H9 (cell line): ENCODE data around the gene BCO1. TPM values are rescaled to one million over a fixed set of nuclear protein-coding genes. Genes with fewer than 3 reads are reported as not detected.

Source experiments
- DNase-seq: peaks from one replicate; pipeline ENCODE4 v3.0.0-alpha.2; 2017
- H2AFZ ChIP-seq: one replicate; pipeline ENCODE4 v1.6.1; 2013; ENCODE audit warnings: mild to moderate bottlenecking, low read length, control low read depth, moderate library complexity
- H2AK5ac ChIP-seq: 2 replicates; pipeline ENCODE4 v1.6.1; 2013; ENCODE audit warnings: low read length, control low read depth, mixed read lengths; ENCODE audit not compliant: insufficient read length
- H2BK120ac ChIP-seq: one replicate; pipeline ENCODE4 v1.6.1; 2013; ENCODE audit warnings: low read depth, mild to moderate bottlenecking, low read length, control low read depth, inconsistent platforms; ENCODE audit not compliant: poor library complexity, severe bottlenecking
- H2BK12ac ChIP-seq: 2 replicates; pipeline ENCODE4 v1.6.1; 2013; ENCODE audit warnings: low read length, control low read depth, mixed read lengths, low read depth; ENCODE audit not compliant: insufficient read length
- H2BK15ac ChIP-seq: 2 replicates; pipeline ENCODE4 v1.6.1; 2013; ENCODE audit warnings: low read depth, low read length, control low read depth
- H2BK20ac ChIP-seq: one replicate; pipeline ENCODE4 v1.6.1; 2013; ENCODE audit warnings: low read depth, mild to moderate bottlenecking, low read length, control low read depth, inconsistent platforms; ENCODE audit not compliant: poor library complexity, severe bottlenecking
- H2BK5ac ChIP-seq: 2 replicates; pipeline ENCODE4 v1.6.1; 2013; ENCODE audit warnings: low read length, control low read depth, mixed read lengths; ENCODE audit not compliant: insufficient read length
- H3K14ac ChIP-seq: 2 replicates; pipeline ENCODE4 v1.6.1; 2013; ENCODE audit warnings: low read length, control low read depth; ENCODE audit not compliant: insufficient read depth
- H3K18ac ChIP-seq: 2 replicates; pipeline ENCODE4 v1.6.1; 2013; ENCODE audit warnings: low read depth, mild to moderate bottlenecking, mixed read lengths, low read length, control low read depth; ENCODE audit not compliant: insufficient read length
- H3K23ac ChIP-seq: 2 replicates; pipeline ENCODE4 v1.6.1; 2013; ENCODE audit warnings: low read length, control low read depth, mixed read lengths, low read depth; ENCODE audit not compliant: insufficient read length
- H3K23me2 ChIP-seq: 2 replicates; pipeline ENCODE4 v1.6.1; 2013; ENCODE audit warnings: low read depth, mild to moderate bottlenecking, mixed read lengths, low read length, control low read depth; ENCODE audit not compliant: insufficient read length, poor library complexity, severe bottlenecking
- H3K27ac ChIP-seq: 2 replicates; pipeline ENCODE4 v1.5.1; 2013; ENCODE audit warnings: low read length, control low read depth, mixed read lengths, low read depth; ENCODE audit not compliant: insufficient read length
- H3K27me3 ChIP-seq: 2 replicates; pipeline ENCODE4 v1.6.1; 2013; ENCODE audit warnings: low read length, control low read depth, inconsistent platforms; ENCODE audit not compliant: insufficient read depth
- H3K4ac ChIP-seq: 2 replicates; pipeline ENCODE4 v1.6.1; 2013; ENCODE audit warnings: low read depth, mild to moderate bottlenecking, control low read depth, inconsistent platforms, low read length, moderate library complexity
- H3K4me1 ChIP-seq: 2 replicates; pipeline ENCODE4 v1.6.1; 2013; ENCODE audit warnings: low read length, control low read depth, inconsistent platforms; ENCODE audit not compliant: insufficient read depth
- H3K4me2 ChIP-seq: 2 replicates; pipeline ENCODE4 v1.6.1; 2013; ENCODE audit warnings: low read length, control low read depth, mixed read lengths; ENCODE audit not compliant: insufficient read length, insufficient read depth
- H3K56ac ChIP-seq: 2 replicates; pipeline ENCODE4 v1.6.1; 2013; ENCODE audit warnings: low read depth, mild to moderate bottlenecking, mixed read lengths, low read length, control low read depth; ENCODE audit not compliant: insufficient read length
- H3K79me1 ChIP-seq: 2 replicates; pipeline ENCODE4 v1.6.1; 2013; ENCODE audit warnings: low read depth, mild to moderate bottlenecking, moderate library complexity, low read length, control low read depth, inconsistent platforms; ENCODE audit not compliant: insufficient read depth, poor library complexity, severe bottlenecking
- H3K79me2 ChIP-seq: 2 replicates; pipeline ENCODE4 v1.6.1; 2013; ENCODE audit warnings: low read length, control low read depth, inconsistent platforms; ENCODE audit not compliant: insufficient read depth
- H3K9ac ChIP-seq: 2 replicates; pipeline ENCODE4 v1.6.1; 2013; ENCODE audit warnings: low read length, control low read depth, mixed read lengths; ENCODE audit not compliant: insufficient read length; ENCODE audit errors: extremely low read depth
- H3K9me3 ChIP-seq: one replicate; pipeline ENCODE4 v1.6.1; 2013; ENCODE audit warnings: low read depth, low read length, inconsistent platforms; ENCODE audit not compliant: control insufficient read depth
- H3T11ph ChIP-seq: one replicate; pipeline ENCODE4 v1.6.1; 2013; ENCODE audit warnings: mild to moderate bottlenecking, low read length, control low read depth, inconsistent platforms
- H4K20me1 ChIP-seq: one replicate; pipeline ENCODE4 v1.6.1; 2013; ENCODE audit not compliant: control insufficient read depth, insufficient read length, insufficient read depth
- H4K5ac ChIP-seq: 2 replicates; pipeline ENCODE4 v1.6.1; 2013; ENCODE audit warnings: low read depth, mild to moderate bottlenecking, mixed read lengths, low read length, control low read depth; ENCODE audit not compliant: insufficient read length
- H4K8ac ChIP-seq: replicated peaks from 2 replicates; pipeline ENCODE4 v1.6.1; 2013; ENCODE audit warnings: low read length, control low read depth, mixed read lengths, low read depth; ENCODE audit not compliant: insufficient read length
- H4K91ac ChIP-seq: 2 replicates; pipeline ENCODE4 v1.6.1; 2013; ENCODE audit warnings: low read depth, mild to moderate bottlenecking, moderate library complexity, mixed read lengths, low read length, control low read depth; ENCODE audit not compliant: insufficient read length
- H3K27ac Mint-ChIP-seq, 3 experiments: 2 replicates in 2 of 3; 3 replicates in 1 of 3; pipeline ENCODE4 v1.8.0; 2020 to 2021; ENCODE audit warnings: mixed read lengths in 3 of 3, mild to moderate bottlenecking in 1 of 3, moderate library complexity in 1 of 3
- H3K27me3 Mint-ChIP-seq: 2 replicates; pipeline ENCODE4 v1.8.0; 2021; ENCODE audit warnings: low read depth, mild to moderate bottlenecking, moderate library complexity, mixed read lengths
- H3K36me3 Mint-ChIP-seq, 3 experiments: 2 replicates in 2 of 3; 3 replicates in 1 of 3; pipeline ENCODE4 v1.8.0; 2020 to 2021; ENCODE audit warnings: low read depth in 3 of 3, mixed read lengths in 3 of 3; ENCODE audit not compliant: insufficient read depth in 1 of 3
- H3K4me1 Mint-ChIP-seq, 2 experiments: 2 replicates each; pipeline ENCODE4 v1.8.0; 2020; ENCODE audit warnings: mixed read lengths in 2 of 2
- H3K4me3 Mint-ChIP-seq, 2 experiments: 2 replicates in 1 of 2; 3 replicates in 1 of 2; pipeline ENCODE4 v1.8.0; 2020 to 2021; ENCODE audit warnings: mild to moderate bottlenecking in 2 of 2, mixed read lengths in 2 of 2, moderate library complexity in 1 of 2
- H3K9me3 Mint-ChIP-seq, 2 experiments: 2 replicates in 1 of 2; 3 replicates in 1 of 2; pipeline ENCODE4 v1.8.0; 2020; ENCODE audit warnings: mild to moderate bottlenecking in 2 of 2, mixed read lengths in 2 of 2, moderate library complexity in 1 of 2
- WGBS: extraction: QIAGEN DNeasy Blood & Tissue Kit; methylation state at CpG from one replicate; pipeline ENCODE4 v1.1.7; 2013; ENCODE audit warnings: missing lambda C conversion rate, low lambda C conversion rate, mixed read lengths; ENCODE audit not compliant: insufficient read length; ENCODE audit errors: extremely low coverage; 5-methylcytosine and 5-hydroxymethylcytosine counted together
- total RNA-seq: library from RNA; stranded (reverse); gene quantifications from 2 replicates; pipeline ENCODE4 v1.2.1, GENCODE V29; 2021
- TF ChIP-seq, protein P1 (sequence below): fragments of 200-600 bp; sonication (generic); conservative IDR thresholded peaks from 3 replicates; pipeline ENCODE4 v1.8.0; 2021; ENCODE audit warnings: antibody characterized with exemption, mild to moderate bottlenecking

BCO1 gene
- total RNA-seq, 1 experiment from 2014 or later = not detected

DNA sequence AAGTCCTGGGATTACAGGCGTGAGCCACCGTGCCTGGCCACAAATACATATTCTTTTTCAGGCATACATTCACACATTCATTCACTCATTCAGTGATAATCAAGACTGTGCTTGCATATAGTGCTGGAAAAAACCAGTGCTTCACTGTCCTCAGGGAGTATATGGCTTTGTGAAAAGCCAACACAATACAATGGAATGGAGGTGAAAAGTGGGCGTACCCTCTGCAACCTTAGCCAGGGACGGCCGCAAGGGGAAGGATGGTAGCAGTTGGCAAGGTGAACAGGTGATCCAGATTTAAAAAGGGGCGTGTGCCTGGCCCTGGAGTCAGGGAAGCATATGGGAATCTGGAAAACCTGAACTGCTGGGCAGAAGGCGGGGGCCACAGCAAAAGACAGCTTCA lies 58.1 kb downstream of the BCO1 start:
- H3K23ac ChIP-seq = no peak overlapping the region
- H2BK120ac ChIP-seq = no peak overlapping the region
- H3K4me1 ChIP-seq = no peaks in the 10 kb centered on the region
- TF ChIP-seq, protein P1, sequence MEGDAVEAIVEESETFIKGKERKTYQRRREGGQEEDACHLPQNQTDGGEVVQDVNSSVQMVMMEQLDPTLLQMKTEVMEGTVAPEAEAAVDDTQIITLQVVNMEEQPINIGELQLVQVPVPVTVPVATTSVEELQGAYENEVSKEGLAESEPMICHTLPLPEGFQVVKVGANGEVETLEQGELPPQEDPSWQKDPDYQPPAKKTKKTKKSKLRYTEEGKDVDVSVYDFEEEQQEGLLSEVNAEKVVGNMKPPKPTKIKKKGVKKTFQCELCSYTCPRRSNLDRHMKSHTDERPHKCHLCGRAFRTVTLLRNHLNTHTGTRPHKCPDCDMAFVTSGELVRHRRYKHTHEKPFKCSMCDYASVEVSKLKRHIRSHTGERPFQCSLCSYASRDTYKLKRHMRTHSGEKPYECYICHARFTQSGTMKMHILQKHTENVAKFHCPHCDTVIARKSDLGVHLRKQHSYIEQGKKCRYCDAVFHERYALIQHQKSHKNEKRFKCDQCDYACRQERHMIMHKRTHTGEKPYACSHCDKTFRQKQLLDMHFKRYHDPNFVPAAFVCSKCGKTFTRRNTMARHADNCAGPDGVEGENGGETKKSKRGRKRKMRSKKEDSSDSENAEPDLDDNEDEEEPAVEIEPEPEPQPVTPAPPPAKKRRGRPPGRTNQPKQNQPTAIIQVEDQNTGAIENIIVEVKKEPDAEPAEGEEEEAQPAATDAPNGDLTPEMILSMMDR = no peak
- H2BK5ac ChIP-seq = no peak overlapping the region
- no peaks in the 10 kb centered on the region for H3K27me3 ChIP-seq
- H3K23me2 ChIP-seq = no peaks in the 10 kb centered on the region
- H2AK5ac ChIP-seq = no peak overlapping the region
- Mint-ChIP-seq H3K36me3 (peaks cover 0 to 12% (median 0%) of the 10 kb centered on the region in 3 experiments; a peak in 3 of 7 replicates), H3K9me3 (peaks cover 0 to 10% of the 10 kb centered on the region in 2 experiments; a peak in 2 of 5 replicates), H3K4me1 (no peaks in the 10 kb centered on the region), H3K4me3 (no peak overlapping the region), H3K27ac (no peak overlapping the region), H3K27me3 (peaks cover 13% of the 10 kb centered on the region)
- no peak overlapping the region for H3K9ac ChIP-seq
- H3T11ph ChIP-seq = no peak overlapping the region
- no peaks in the 10 kb centered on the region for H3K79me1 ChIP-seq
- H3K27ac ChIP-seq = no peak overlapping the region
- no peak overlapping the region for H4K91ac ChIP-seq
- H2BK15ac ChIP-seq = no peak overlapping the region
- DNase-seq = no peak
- H4K8ac ChIP-seq = no peak overlapping the region
- H3K18ac ChIP-seq = no peak overlapping the region
- H4K20me1 ChIP-seq = no peaks in the 10 kb centered on the region
- H4K5ac ChIP-seq = no peak overlapping the region
- no peak overlapping the region for H3K4me2 ChIP-seq
- no peak overlapping the region for H3K56ac ChIP-seq
- no peaks in the 10 kb centered on the region for H3K79me2 ChIP-seq
- H2AFZ ChIP-seq = no peak overlapping the region
- H2BK12ac ChIP-seq = no peak overlapping the region
- H3K14ac ChIP-seq = no peak overlapping the region
- H3K9me3 ChIP-seq = no peaks in the 10 kb centered on the region
- no peak overlapping the region for H3K4ac ChIP-seq
- H2BK20ac ChIP-seq = no peak overlapping the region
- no CpG with 5 or more reads among the region's 7 CpGs for WGBS
